GM19240 (cell line): ENCODE data around the gene PGAP6.
A peak's percentile ranks its signal among the peaks of the same experiment; 100 is the strongest.
"Not testable (repeated sequence)": the region's sequence is repeated elsewhere in the genome, so short reads cannot be mapped to it uniquely, and the experiment has no call there.

Source experiments
- DNase-seq: peaks from one replicate; pipeline ENCODE4 v3.0.0; 2011; ENCODE audit warnings: low spot score; ENCODE audit not compliant: insufficient read length

Gene PGAP6

DNA sequence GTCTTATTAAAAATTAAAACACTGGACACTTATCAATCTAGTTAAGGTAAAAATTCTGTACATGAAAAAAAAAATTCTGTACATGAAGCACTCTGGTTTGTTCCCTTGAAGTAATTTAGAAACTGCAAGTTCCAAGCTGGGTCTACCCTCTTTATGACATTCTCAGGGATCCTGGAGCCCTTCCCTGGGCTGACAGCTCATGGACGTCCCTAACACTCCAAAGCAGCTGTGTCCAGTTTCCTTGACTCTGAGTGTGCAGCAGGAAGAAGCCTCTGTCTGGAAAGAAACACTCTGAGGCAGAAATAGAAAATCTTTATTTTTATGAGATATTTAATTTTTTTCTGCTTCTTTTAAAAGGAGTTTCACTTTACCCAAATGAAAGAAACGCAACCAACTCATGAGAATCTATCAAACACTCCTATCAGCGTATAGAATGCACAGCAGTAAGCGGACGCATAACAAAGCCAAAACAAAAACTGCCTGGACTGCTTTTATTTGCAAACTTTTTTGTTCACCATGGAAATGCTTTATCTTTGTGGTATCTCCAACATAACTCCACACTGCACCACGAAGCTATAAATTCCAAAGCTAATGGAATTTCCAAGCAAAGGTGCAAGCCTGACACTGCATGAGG is 50.5 kb downstream of the PGAP6 start:
- DNase-seq, result not testable (repeated sequence)

DNA sequence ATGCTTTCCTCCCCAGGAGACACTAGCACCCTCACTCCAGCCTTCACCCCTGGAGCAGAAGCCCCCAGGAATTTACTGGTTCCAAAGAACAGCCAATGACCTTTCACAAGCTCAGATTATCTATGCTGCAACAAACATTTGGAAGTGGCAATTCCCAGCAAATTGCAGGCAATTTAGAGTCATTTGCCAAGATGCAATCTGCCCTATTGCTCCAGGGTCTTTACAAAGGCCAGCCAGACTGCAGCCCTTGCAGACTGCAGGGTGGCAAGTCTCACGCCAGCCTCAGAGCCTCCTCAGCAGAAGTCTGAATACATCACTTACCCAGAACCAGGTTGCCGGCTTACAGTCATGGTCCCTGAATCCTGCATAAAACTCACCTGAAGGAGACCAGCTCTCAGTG is 51.0 kb downstream of the PGAP6 start:
- no peak for DNase-seq

DNA sequence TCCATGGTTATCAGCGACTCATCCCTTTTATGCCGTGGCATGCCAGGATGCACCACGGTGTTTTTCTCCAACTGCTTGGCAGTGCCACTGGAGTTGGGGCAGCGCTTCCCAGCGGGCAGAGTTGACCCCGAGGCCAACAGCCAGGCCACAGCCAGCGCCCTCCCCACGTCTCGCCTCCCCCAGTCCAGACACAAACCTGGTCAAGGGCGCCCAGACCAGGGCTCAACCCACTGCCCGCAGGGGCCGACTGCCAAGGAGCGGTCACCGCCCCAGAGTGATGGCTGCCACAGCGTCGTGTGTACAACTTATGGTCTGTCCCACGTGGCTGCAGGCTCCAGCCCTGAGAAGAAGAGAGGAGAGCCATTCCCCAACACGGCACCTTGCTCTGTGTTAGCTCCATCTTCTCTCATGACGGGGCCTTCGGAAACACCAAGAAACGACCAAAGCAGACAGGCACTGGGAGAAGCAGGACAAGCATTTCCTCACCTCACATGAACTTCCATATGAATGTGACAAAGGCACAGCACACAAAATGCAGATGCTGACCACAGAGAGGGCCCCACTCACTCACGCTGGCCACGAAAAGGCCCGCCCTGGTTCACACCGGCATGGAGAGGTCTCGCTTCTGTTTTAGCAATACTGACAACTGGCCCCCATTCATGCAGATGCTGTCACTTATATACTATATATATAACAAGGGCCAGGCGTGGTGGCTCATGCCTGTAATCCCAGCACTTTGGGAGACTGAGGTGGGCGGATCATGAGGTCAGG is 56.2 kb downstream of the PGAP6 start:
- DNase-seq, result no peak

DNA sequence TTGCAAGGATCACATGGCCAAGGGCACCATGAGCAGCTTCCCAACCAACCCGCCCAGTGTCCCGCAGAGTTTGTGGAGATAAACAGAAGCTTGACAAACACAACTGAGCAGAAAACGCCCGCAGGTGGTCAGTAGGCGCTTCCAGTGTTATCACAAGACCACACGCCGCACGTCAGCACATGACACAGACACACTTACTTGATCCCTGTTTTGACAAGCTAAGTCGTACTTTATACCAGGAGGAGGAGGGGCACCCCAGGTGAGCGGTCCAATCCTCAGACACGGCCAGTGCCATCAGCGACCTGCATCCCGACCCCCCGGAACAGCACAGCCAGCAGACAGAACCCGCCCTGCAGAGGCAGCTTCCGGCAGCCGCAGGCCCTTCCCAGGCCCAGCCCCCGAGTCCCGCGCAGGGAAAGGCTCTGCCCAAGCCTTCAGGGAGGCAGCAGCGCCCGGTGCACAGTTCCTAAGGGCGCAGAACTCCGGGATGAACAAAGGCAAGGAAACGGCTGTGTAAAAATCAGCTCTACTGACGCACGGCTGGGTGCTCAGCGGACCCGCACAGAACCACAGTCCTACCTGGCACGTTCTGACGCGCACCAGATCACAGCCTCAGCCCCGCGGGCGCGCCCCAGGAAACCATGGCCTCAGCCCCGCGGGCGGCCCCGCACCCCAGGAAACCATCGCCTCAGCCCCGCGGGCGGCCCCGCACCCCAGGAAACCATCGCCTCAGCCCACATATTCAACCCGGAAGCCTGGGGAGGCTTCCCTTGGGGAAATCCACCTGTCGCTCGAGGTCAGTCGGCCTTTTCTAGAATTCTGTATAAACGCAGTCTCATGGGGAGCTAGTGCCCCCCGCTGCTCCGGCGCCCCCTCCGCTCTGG is 57.1 kb downstream of the PGAP6 start:
- DNase-seq, result peak; percentile 62

DNA sequence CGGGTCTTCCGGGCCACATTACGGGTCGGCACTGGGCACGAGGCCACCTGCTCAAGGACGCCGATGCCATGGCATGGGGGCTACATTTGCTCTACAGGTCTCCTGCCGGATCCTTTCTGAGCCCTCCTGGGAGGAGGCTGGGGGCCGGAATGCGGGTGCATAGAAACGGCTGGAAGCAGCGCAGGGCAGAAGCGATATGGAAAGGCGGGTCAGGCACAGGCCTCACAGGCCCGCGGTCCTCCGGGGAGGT is 57.7 kb downstream of the PGAP6 start:
- DNase-seq, result no peak

DNA sequence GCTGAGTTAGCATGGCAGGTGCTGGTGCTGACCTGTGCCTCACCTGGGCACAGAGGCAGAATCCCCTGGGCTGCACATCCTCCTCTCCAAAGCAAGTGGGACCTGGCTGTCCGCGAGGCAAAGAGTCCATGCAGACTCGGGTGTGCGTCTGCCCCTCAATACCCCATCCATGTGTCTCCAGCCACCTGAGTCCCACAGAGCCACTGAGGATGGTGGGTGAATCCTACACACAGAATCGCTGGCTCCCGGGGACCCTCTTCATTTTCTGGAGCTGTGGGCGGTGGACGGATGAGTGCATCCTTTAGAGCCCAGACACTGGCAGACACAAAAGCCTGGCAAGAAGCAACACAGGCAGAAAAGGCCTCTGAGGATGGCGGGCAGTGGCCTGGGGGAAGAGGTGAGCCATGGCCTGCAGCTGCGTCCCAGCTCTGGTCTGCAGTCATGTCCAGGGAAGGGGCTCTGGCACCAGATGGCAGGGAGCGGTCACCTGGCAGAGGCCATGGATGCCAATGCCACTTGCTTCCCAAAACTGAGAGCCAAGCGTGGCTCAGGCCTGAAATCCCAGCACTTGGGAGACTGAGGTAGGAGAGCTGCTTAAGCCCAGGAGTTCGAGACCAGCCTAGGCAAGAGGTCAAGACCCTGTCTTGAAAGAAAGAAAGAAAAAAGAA is 59.2 kb downstream of the PGAP6 start:
- DNase-seq, result no peak

DNA sequence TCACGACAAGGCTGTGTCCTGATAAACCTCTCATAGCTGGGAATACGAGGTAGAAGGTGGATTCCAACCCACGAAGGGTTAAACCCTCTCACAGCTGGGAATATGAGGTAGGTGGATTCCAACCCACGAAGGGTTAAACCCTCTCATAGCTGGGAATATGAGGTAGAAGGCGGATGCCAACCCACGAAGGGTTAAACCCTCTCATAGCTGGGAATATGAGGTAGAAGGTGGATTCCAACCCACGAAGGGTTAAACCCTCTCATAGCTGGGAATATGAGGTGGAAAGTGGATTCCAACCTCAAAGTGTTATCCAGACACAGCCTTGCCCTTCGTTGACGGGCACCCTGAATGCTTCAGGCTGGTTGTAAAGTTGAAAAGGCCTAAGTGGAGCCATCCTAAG is 60.2 kb downstream of the PGAP6 start:
- no peak for DNase-seq
